ENCODE data around the gene DISP3.

- TF ChIP-seq ZSCAN20 (CRISPR knock-in tag; IDR thresholded peaks at IDR 0.05; ENCODE audit: borderline replicate concordance) = no peak
- TF ChIP-seq AGO1 (IDR thresholded peaks at IDR 0.05; ENCODE audit: low read depth, low read length, poor library complexity, severe bottlenecking) = no peak
- TF ChIP-seq ISL2 (CRISPR knock-in tag; IDR thresholded peaks at IDR 0.05) = no peak
- no peak for TF ChIP-seq KDM4B (CRISPR knock-in tag; IDR thresholded peaks at IDR 0.05)
- no peak for TF ChIP-seq PLSCR1 (CRISPR knock-in tag; IDR thresholded peaks at IDR 0.05; ENCODE audit: borderline replicate concordance)
- TF ChIP-seq CTCF (CRISPR knock-in tag; IDR thresholded peaks at IDR 0.05) = no peak
- no peak for TF ChIP-seq NFRKB (IDR thresholded peaks at IDR 0.05)
- TF ChIP-seq ZNF510 (CRISPR knock-in tag; IDR thresholded peaks at IDR 0.05; ENCODE audit: low read depth) = no peak
- no peak for TF ChIP-seq ZNF281 (CRISPR knock-in tag; IDR thresholded peaks at IDR 0.05; ENCODE audit: borderline replicate concordance)
- no peak for TF ChIP-seq BCL6 (CRISPR knock-in tag; IDR thresholded peaks at IDR 0.05)
- TF ChIP-seq JUN (CRISPR knock-in tag; IDR thresholded peaks at IDR 0.05) = no peak
- no peak for TF ChIP-seq KDM1A (CRISPR knock-in tag; IDR thresholded peaks at IDR 0.05)
These were observed 89.7 kb downstream of the DISP3 start for GRCh38 chr1:11568687-11569086.

Measured in HepG2 (cell line).